Activated CD4-positive, alpha-beta T cell treated with anti-CD3 and anti-CD28 coated beads, Interleukin-2, amount 10 ng/mL, durations not matched to agents 24 days and 14 days (primary cell): ENCODE measurements around the gene FHL2. TPM values are rescaled to one million over a fixed set of nuclear protein-coding genes. Genes with fewer than 3 reads are reported as not detected.

Source experiments
- DNase-seq: peaks from one replicate; pipeline ENCODE4 v3.0.0; 2022
- H3K27ac Mint-ChIP-seq: one replicate; pipeline ENCODE4 v1.8.0; 2022; ENCODE audit warnings: mild to moderate bottlenecking, mixed read lengths
- H3K27me3 Mint-ChIP-seq: one replicate; pipeline ENCODE4 v1.8.0; 2022; ENCODE audit warnings: mixed read lengths
- H3K36me3 Mint-ChIP-seq: one replicate; pipeline ENCODE4 v1.8.0; 2022; ENCODE audit warnings: low read depth, mild to moderate bottlenecking, mixed read lengths
- H3K4me1 Mint-ChIP-seq: one replicate; pipeline ENCODE4 v1.8.0; 2021; ENCODE audit warnings: mixed read lengths
- H3K4me3 Mint-ChIP-seq: one replicate; pipeline ENCODE4 v1.8.0; 2022; ENCODE audit warnings: mild to moderate bottlenecking, moderate library complexity, mixed read lengths
- H3K9me3 Mint-ChIP-seq: one replicate; pipeline ENCODE4 v1.8.0; 2021; ENCODE audit warnings: mixed read lengths
- intact Hi-C: fragments of 100-400 bp; cut with micrococcal nuclease; formaldehyde crosslinking; loops from one replicate; pipeline ENCODE4 v1.15.1; 2023
- total RNA-seq: library from RNA; stranded (reverse); gene quantifications from 2 replicates; pipeline ENCODE4 v1.2.3, GENCODE V29; 2022

The FHL2 gene
- total RNA-seq, 1 donor from 2014 or later = 3.8 TPM

- intact Hi-C loops = loop anchor here (10.0 kb wide), 1 partner anchor 347 kb away; the partner anchor contains the start of gene NCK2
Measured at GRCh38 chr2:105397953-105398335, 907 bp downstream of the FHL2 start.

GRCh38 chr2:105397025-105397722 is 1.7 kb downstream of the FHL2 start:
- intact Hi-C loops = loop anchor here (10.0 kb wide), 1 partner anchor 348 kb away; the partner anchor contains the start of gene NCK2
- peaks cover 10% of the 10 kb centered on the region for H3K4me1 Mint-ChIP-seq
- H3K4me3 Mint-ChIP-seq = no peak overlapping the region
- H3K27me3 Mint-ChIP-seq = peaks cover 32% of the 10 kb centered on the region
- no peaks in the 10 kb centered on the region for H3K9me3 Mint-ChIP-seq
- H3K27ac Mint-ChIP-seq = no peak overlapping the region
- no peak for DNase-seq
- H3K36me3 Mint-ChIP-seq = no peaks in the 10 kb centered on the region

More at GRCh38 chr2:105397953-105398335, 907 bp downstream of the FHL2 start:
- Mint-ChIP-seq H3K36me3 (no peaks in the 10 kb centered on the region), H3K27me3 (peaks cover 32% of the 10 kb centered on the region), H3K4me3 (peak overlapping the region; percentile 81), H3K9me3 (no peaks in the 10 kb centered on the region), H3K4me1 (peaks cover 10% of the 10 kb centered on the region), H3K27ac (no peak overlapping the region)
- no peak for DNase-seq

GRCh38 chr2:105396254-105397024 is 2.4 kb downstream of the FHL2 start:
- peaks cover 10% of the 10 kb centered on the region for H3K4me1 Mint-ChIP-seq
- intact Hi-C loops = loop anchor here (10.0 kb wide), 1 partner anchor 348 kb away; the partner anchor contains the start of gene NCK2
- no peak for DNase-seq
- H3K27ac Mint-ChIP-seq = no peak overlapping the region
- H3K27me3 Mint-ChIP-seq = peaks cover 30% of the 10 kb centered on the region
- no peaks in the 10 kb centered on the region for H3K36me3 Mint-ChIP-seq
- H3K9me3 Mint-ChIP-seq = no peaks in the 10 kb centered on the region
- no peak overlapping the region for H3K4me3 Mint-ChIP-seq

GRCh38 chr2:105395691-105396090 is 3.2 kb downstream of the FHL2 start:
- H3K4me3 Mint-ChIP-seq = no peak overlapping the region
- H3K9me3 Mint-ChIP-seq = no peaks in the 10 kb centered on the region
- peaks cover 26% of the 10 kb centered on the region for H3K27me3 Mint-ChIP-seq
- no peaks in the 10 kb centered on the region for H3K36me3 Mint-ChIP-seq
- no peak overlapping the region for H3K27ac Mint-ChIP-seq
- H3K4me1 Mint-ChIP-seq = peaks cover 10% of the 10 kb centered on the region
- intact Hi-C loops = loop anchor here (10.0 kb wide), 1 partner anchor 349 kb away; the partner anchor contains the start of gene NCK2
- DNase-seq = no peak

GRCh38 chr2:105394951-105395611 is 3.8 kb downstream of the FHL2 start:
- no peak for DNase-seq
- no peaks in the 10 kb centered on the region for H3K36me3 Mint-ChIP-seq
- no peak overlapping the region for H3K4me3 Mint-ChIP-seq
- intact Hi-C loops = loop anchor here (10.0 kb wide), 1 partner anchor 350 kb away; the partner anchor contains the start of gene NCK2
- H3K27ac Mint-ChIP-seq = no peak overlapping the region
- H3K27me3 Mint-ChIP-seq = peaks cover 23% of the 10 kb centered on the region
- no peaks in the 10 kb centered on the region for H3K9me3 Mint-ChIP-seq
- peaks cover 10% of the 10 kb centered on the region for H3K4me1 Mint-ChIP-seq

GRCh38 chr2:105393373-105394055 is 5.3 kb downstream of the FHL2 start:
- DNase-seq = no peak
- intact Hi-C loops = loop anchor here (10.0 kb wide), 1 partner anchor 351 kb away; the partner anchor contains the start of gene NCK2
- peaks cover 8% of the 10 kb centered on the region for H3K4me1 Mint-ChIP-seq
- no peaks in the 10 kb centered on the region for H3K9me3 Mint-ChIP-seq
- peaks cover 13% of the 10 kb centered on the region for H3K27me3 Mint-ChIP-seq
- H3K36me3 Mint-ChIP-seq = no peaks in the 10 kb centered on the region
- H3K4me3 Mint-ChIP-seq = no peak overlapping the region
- H3K27ac Mint-ChIP-seq = no peak overlapping the region

- H3K36me3 Mint-ChIP-seq = no peaks in the 10 kb centered on the region
- no peaks in the 10 kb centered on the region for H3K9me3 Mint-ChIP-seq
- peaks cover 4% of the 10 kb centered on the region for H3K4me1 Mint-ChIP-seq
- H3K27me3 Mint-ChIP-seq = peaks cover 5% of the 10 kb centered on the region
- no peak overlapping the region for H3K27ac Mint-ChIP-seq
- no peak for DNase-seq
- intact Hi-C loops = loop anchor here (10.0 kb wide), 1 partner anchor 353 kb away; the partner anchor contains the start of gene NCK2
- H3K4me3 Mint-ChIP-seq = no peak overlapping the region
Measured at GRCh38 chr2:105391763-105392662, 6.8 kb downstream of the FHL2 start.

- Mint-ChIP-seq H3K27me3 (peaks cover 2% of the 10 kb centered on the region), H3K4me1 (no peaks in the 10 kb centered on the region), H3K27ac (no peak overlapping the region), H3K36me3 (no peaks in the 10 kb centered on the region), H3K9me3 (no peaks in the 10 kb centered on the region), H3K4me3 (no peak overlapping the region)
- no peak for DNase-seq
- intact Hi-C loops = loop anchor here (10.0 kb wide), 1 partner anchor 354 kb away; the partner anchor contains the start of gene NCK2
Measured at GRCh38 chr2:105391058-105391627, 7.7 kb downstream of the FHL2 start.

- H3K9me3 Mint-ChIP-seq = no peaks in the 10 kb centered on the region
- no peak overlapping the region for H3K4me3 Mint-ChIP-seq
- no peaks in the 10 kb centered on the region for H3K36me3 Mint-ChIP-seq
- no peak for DNase-seq
- H3K27ac Mint-ChIP-seq = no peak overlapping the region
- H3K4me1 Mint-ChIP-seq = no peaks in the 10 kb centered on the region
- intact Hi-C loops = loop anchor here (10.0 kb wide), 1 partner anchor 354 kb away; the partner anchor contains the start of gene NCK2
- H3K27me3 Mint-ChIP-seq = peaks cover 2% of the 10 kb centered on the region
Measured at GRCh38 chr2:105390454-105390853, 8.4 kb downstream of the FHL2 start.

GRCh38 chr2:105388971-105389381 is 9.9 kb downstream of the FHL2 start:
- intact Hi-C loops = no loop called here
- Mint-ChIP-seq H3K36me3 (no peaks in the 10 kb centered on the region), H3K27ac (no peak overlapping the region)

GRCh38 chr2:105387225-105387624 is 11.6 kb downstream of the FHL2 start:
- intact Hi-C loops = no loop called here
- H3K27me3 Mint-ChIP-seq = no peaks in the 10 kb centered on the region
- H3K27ac Mint-ChIP-seq = no peak overlapping the region
- no peak overlapping the region for H3K4me3 Mint-ChIP-seq
- no peaks in the 10 kb centered on the region for H3K9me3 Mint-ChIP-seq
- no peaks in the 10 kb centered on the region for H3K36me3 Mint-ChIP-seq
- H3K4me1 Mint-ChIP-seq = no peaks in the 10 kb centered on the region
- no peak for DNase-seq

More at GRCh38 chr2:105388971-105389381, 9.9 kb downstream of the FHL2 start:
- H3K4me3 Mint-ChIP-seq = no peak overlapping the region
- H3K9me3 Mint-ChIP-seq = no peaks in the 10 kb centered on the region
- DNase-seq = no peak
- H3K4me1 Mint-ChIP-seq = no peaks in the 10 kb centered on the region
- no peaks in the 10 kb centered on the region for H3K27me3 Mint-ChIP-seq
